GM18858 (cell line): ENCODE data around the gene NLGN3.

Experiments used
- ATAC-seq: cut with Tn5 transposase; IDR thresholded peaks from one replicate; pipeline ENCODE4 v1.9.1; 2021; ENCODE audit not compliant: unreplicated experiment

NLGN3 gene

GRCh38 chrX:71212536-71212935 lies 67.9 kb downstream of the NLGN3 start:
- no peak for ATAC-seq

GRCh38 chrX:71214152-71214551 lies 69.5 kb downstream of the NLGN3 start:
- ATAC-seq, result no peak

- ATAC-seq, result no peak
These were observed 70.1 kb downstream of the NLGN3 start for GRCh38 chrX:71214604-71215337.

GRCh38 chrX:71215338-71215912 lies 70.8 kb downstream of the NLGN3 start:
- no peak for ATAC-seq

GRCh38 chrX:71216485-71216884 lies 71.8 kb downstream of the NLGN3 start:
- ATAC-seq, result no peak

- ATAC-seq, result no peak
These were observed 72.7 kb downstream of the NLGN3 start for GRCh38 chrX:71217298-71217697.
